HCT116 (cell line): Measurements from ENCODE around the gene ALK.

Source experiments
- EZH2 ChIP-seq: fragments of 200-600 bp; sonication (generic); IDR thresholded peaks from 2 replicates; pipeline ENCODE4 v1.6.1; 2017; ENCODE audit warnings: antibody characterized with exemption, mixed run types
- EZH2phosphoT487 ChIP-seq: fragments of 200-600 bp; IDR thresholded peaks from 2 replicates; pipeline ENCODE4 v1.6.1; 2018; ENCODE audit warnings: antibody characterized with exemption, borderline replicate concordance
- TCF7L2 ChIP-seq: IDR thresholded peaks from 2 replicates; pipeline ENCODE4 v1.7.0; 2011; ENCODE audit warnings: borderline replicate concordance, inconsistent platforms; ENCODE audit not compliant: insufficient read depth, insufficient read length; ENCODE audit errors: extremely low read depth
- TF ChIP-seq, protein P1 (sequence below), 3 experiments: fragments of 200-600 bp in 1 of 3; sonication (generic) in 1 of 3; IDR thresholded peaks in 2 of 3; conservative IDR thresholded peaks in 1 of 3; 2 replicates each; pipeline ENCODE4 v1.5.1; 2012 to 2017; ENCODE audit warnings: low read depth in 2 of 3, low read length in 2 of 3, antibody characterized with exemption in 1 of 3, borderline replicate concordance in 1 of 3, control low read depth in 1 of 3, mild to moderate bottlenecking in 1 of 3, mixed read lengths in 1 of 3, mixed run types in 1 of 3, moderate library complexity in 1 of 3; ENCODE audit not compliant: insufficient read depth in 1 of 3
- TF ChIP-seq, protein P2 (sequence below): IDR thresholded peaks from 2 replicates; pipeline ENCODE4 v1.6.1; 2012

DNA sequence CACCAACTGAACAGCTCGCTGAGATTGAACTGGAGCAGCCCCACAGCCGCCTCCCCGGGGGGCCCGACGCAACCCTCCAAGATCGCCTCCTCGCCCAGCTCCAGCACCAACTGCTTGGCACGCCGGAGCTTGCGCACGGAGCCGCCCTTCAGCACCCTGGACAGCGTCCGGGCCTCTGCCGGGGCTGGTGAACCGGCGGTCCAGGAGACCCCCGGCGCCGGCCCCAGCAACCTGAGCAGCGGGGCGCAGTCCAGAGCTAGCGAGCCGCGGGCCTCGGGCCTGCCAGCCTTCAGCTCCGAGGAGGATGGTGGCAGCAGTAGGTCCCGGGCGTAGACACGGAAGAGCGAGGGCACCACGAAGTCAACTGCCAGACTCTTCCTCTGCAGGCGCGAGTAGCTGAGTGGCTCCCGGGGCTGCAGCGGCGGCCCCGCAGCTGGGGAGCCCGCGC lies 1.2 kb downstream of the ALK start:
- TF ChIP-seq EZH2phosphoT487, result no peak
- no peak for TF ChIP-seq TCF7L2
- TF ChIP-seq EZH2, result no peak
- TF ChIP-seq, protein P1, sequence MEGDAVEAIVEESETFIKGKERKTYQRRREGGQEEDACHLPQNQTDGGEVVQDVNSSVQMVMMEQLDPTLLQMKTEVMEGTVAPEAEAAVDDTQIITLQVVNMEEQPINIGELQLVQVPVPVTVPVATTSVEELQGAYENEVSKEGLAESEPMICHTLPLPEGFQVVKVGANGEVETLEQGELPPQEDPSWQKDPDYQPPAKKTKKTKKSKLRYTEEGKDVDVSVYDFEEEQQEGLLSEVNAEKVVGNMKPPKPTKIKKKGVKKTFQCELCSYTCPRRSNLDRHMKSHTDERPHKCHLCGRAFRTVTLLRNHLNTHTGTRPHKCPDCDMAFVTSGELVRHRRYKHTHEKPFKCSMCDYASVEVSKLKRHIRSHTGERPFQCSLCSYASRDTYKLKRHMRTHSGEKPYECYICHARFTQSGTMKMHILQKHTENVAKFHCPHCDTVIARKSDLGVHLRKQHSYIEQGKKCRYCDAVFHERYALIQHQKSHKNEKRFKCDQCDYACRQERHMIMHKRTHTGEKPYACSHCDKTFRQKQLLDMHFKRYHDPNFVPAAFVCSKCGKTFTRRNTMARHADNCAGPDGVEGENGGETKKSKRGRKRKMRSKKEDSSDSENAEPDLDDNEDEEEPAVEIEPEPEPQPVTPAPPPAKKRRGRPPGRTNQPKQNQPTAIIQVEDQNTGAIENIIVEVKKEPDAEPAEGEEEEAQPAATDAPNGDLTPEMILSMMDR (IDR thresholded peaks at IDR 0.05 in 2 of 3, conservative IDR thresholded peaks at IDR 0.05 in 1 of 3; ENCODE audit: borderline replicate concordance in 1 of 3, insufficient read depth in 1 of 3, low read depth in 2 of 3, low read length in 2 of 3), result no peak
- TF ChIP-seq, protein P2, sequence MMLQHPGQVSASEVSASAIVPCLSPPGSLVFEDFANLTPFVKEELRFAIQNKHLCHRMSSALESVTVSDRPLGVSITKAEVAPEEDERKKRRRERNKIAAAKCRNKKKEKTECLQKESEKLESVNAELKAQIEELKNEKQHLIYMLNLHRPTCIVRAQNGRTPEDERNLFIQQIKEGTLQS, result no peak
